Esophagus muscularis mucosa (tissue), 4 donors: ENCODE measurements around the gene LYPD1. TPM values are rescaled to one million over a fixed set of nuclear protein-coding genes. Genes with fewer than 3 reads are reported as not detected.

Source experiments
- DNase-seq: peaks from one replicate; pipeline ENCODE4 v3.0.0-alpha.2; 2017; ENCODE audit errors: extremely low spot score
- H3K27ac ChIP-seq, 4 donors: fragments of 200-600 bp; sonication (generic); replicated peaks in 1 of 4; 1 replicate in 3 of 4; 2 replicates in 1 of 4; pipeline ENCODE4 v1.5.1; 2016 to 2019; ENCODE audit warnings: mild to moderate bottlenecking in 1 of 4
- H3K27me3 ChIP-seq, 4 donors: fragments of 200-600 bp; sonication (generic); one replicate each; pipeline versions ENCODE4 v1.5.1 to v1.6.0; 2016 to 2019
- H3K36me3 ChIP-seq, 4 donors: fragments of 200-600 bp; sonication (generic); one replicate each; pipeline ENCODE4 v1.5.1; 2016 to 2019
- H3K4me1 ChIP-seq, 4 donors: fragments of 200-600 bp; sonication (generic); one replicate each; pipeline ENCODE4 v1.5.1; 2016 to 2019
- H3K4me3 ChIP-seq, 4 donors: fragments of 200-600 bp; sonication (generic); 1 replicate in 2 of 4; 2 replicates in 2 of 4; pipeline ENCODE4 v1.5.1; 2016 to 2019; ENCODE audit warnings: mild to moderate bottlenecking in 4 of 4, moderate library complexity in 1 of 4
- H3K9me3 ChIP-seq, 4 donors: fragments of 200-600 bp; sonication (generic); 1 replicate in 3 of 4; 2 replicates in 1 of 4; pipeline ENCODE4 v1.5.1; 2016 to 2019
- EP300 ChIP-seq: sonication (generic); formaldehyde crosslinking; IDR thresholded peaks from one replicate; pipeline ENCODE4 v1.6.1; 2017; ENCODE audit warnings: antibody characterized with exemption
- POLR2A ChIP-seq: fragments of 450-650 bp; IDR thresholded peaks from one replicate; pipeline ENCODE4 v1.6.1; 2017; ENCODE audit warnings: antibody characterized with exemption, moderate library complexity, mild to moderate bottlenecking, low read depth
- POLR2AphosphoS5 ChIP-seq, 2 donors: sonication (generic); formaldehyde crosslinking; IDR thresholded peaks; one replicate each; pipeline ENCODE4 v1.6.1; 2017; ENCODE audit warnings: antibody characterized with exemption in 2 of 2
- WGBS: methylation state at CpG from one replicate; pipeline ENCODE4 v1.1.5; 2018; 5-methylcytosine and 5-hydroxymethylcytosine counted together
- intact Hi-C: fragments of 100-400 bp; cut with DNase I; formaldehyde crosslinking; loops from one replicate; pipeline ENCODE4 v1.15.1; 2023
- total RNA-seq, 4 donors: library from RNA; depleted of rRNA; stranded (reverse); fragments of >200 nt; gene quantifications; one replicate each; pipeline versions ENCODE4 v1.1.0 to v1.2.1, GENCODE V29; 2016
- TF ChIP-seq, protein P1 (sequence below), 3 experiments: fragments of 200-600 bp in 2 of 3; fragments of 450-650 bp in 1 of 3; sonication (generic) in 2 of 3; IDR thresholded peaks; one replicate each; pipeline ENCODE4 v1.5.1; 2017 to 2019; ENCODE audit warnings: antibody characterized with exemption in 3 of 3, mild to moderate bottlenecking in 2 of 3, moderate library complexity in 1 of 3

Gene LYPD1
- total RNA-seq, 4 donors from 2014 or later = 0.66 to 5.4 (median 0.71) TPM; not detected in 1

DNA sequence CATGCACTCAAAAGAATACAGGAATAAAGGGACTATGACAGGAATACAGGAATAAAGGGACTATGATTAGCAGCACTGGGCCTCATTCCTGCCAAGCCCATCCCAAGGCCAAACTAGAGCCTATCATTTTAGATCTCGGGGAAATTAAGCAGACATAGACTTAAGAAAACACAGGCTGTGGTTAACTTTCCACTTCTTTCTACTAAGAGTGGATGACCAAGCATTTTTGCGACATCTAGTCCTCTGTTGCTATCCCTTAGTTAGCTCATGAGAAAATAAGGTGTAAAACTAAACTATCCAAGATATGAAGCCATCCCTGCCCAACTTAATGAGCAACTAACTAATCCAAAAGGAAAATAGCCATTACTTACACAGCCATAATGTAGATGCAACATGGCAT lies 5.9 kb downstream of the LYPD1 start:
- no peak overlapping the region for H3K4me3 ChIP-seq
- no peak overlapping the region for H3K27ac ChIP-seq
- intact Hi-C loops = no loop called here
- peaks cover 6 to 9% (median 8%) of the 10 kb centered on the region in 4 donors for H3K4me1 ChIP-seq
- DNase-seq = no peak
- H3K27me3 ChIP-seq = peaks cover 0 to 39% (median 11%) of the 10 kb centered on the region in 4 donors
- no peaks in the 10 kb centered on the region for H3K36me3 ChIP-seq
- TF ChIP-seq, protein P1, sequence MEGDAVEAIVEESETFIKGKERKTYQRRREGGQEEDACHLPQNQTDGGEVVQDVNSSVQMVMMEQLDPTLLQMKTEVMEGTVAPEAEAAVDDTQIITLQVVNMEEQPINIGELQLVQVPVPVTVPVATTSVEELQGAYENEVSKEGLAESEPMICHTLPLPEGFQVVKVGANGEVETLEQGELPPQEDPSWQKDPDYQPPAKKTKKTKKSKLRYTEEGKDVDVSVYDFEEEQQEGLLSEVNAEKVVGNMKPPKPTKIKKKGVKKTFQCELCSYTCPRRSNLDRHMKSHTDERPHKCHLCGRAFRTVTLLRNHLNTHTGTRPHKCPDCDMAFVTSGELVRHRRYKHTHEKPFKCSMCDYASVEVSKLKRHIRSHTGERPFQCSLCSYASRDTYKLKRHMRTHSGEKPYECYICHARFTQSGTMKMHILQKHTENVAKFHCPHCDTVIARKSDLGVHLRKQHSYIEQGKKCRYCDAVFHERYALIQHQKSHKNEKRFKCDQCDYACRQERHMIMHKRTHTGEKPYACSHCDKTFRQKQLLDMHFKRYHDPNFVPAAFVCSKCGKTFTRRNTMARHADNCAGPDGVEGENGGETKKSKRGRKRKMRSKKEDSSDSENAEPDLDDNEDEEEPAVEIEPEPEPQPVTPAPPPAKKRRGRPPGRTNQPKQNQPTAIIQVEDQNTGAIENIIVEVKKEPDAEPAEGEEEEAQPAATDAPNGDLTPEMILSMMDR (IDR thresholded peaks at IDR 0.05) = no peak
- no peak for TF ChIP-seq POLR2AphosphoS5 (IDR thresholded peaks at IDR 0.05)
- no peak for TF ChIP-seq EP300
- TF ChIP-seq POLR2A = no peak
- 66% methylated on average over 2 of the region's 2 CpGs for WGBS
- no peaks in the 10 kb centered on the region for H3K9me3 ChIP-seq

DNA sequence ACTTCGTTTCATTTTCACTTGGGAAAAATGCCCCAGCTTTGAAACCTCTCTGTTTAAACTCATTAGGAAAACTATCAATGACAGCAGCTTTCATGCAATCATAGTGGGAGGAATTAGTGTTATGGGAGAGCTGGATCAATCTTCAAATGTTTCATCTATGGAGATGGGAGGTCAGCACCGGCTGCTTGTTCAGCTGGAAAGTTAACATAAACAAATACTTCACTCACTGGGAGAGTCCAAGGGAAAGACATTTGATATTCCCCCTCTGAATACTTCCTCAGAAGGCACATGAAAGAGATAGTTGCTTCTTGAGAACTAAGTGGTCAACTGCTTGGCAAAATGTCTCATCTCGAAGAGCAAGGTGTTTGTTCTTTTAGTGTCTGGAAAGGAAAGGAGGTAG lies 7.3 kb downstream of the LYPD1 start:
- intact Hi-C loops = no loop called here
- Histone ChIP-seq H3K27me3 (peaks cover 0 to 25% (median 0%) of the 10 kb centered on the region in 4 donors), H3K4me1 (no peaks in the 10 kb centered on the region), H3K4me3 (no peak overlapping the region), H3K9me3 (no peaks in the 10 kb centered on the region), H3K36me3 (no peaks in the 10 kb centered on the region), H3K27ac (no peak overlapping the region)
- TF ChIP-seq POLR2AphosphoS5 (IDR thresholded peaks at IDR 0.05) (no peak), POLR2A (no peak), EP300 (no peak)
- TF ChIP-seq, protein P1 (IDR thresholded peaks at IDR 0.05) = no peak
- WGBS = 31% methylated on average over 3 of the region's 3 CpGs
- no peak for DNase-seq

DNA sequence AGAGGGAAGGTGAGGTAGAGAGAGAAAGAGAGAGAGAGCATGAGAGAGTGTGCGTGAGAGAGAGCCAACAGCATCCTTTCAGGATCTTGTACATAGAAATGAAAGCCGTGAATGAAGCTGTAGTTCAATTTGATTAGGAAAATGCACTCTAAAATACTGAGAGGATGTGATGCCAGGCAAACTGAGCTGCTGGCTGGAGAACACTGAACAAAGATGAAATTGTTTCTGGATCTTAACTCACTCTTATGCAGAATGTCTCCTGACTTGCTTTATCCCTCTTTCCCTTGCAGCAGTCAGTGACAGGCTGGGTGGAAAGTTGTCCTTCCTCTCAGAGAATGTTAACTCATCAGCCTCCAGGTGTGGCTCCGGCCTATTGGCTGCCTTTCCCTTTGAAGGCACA lies 10.7 kb downstream of the LYPD1 start:
- H3K4me3 ChIP-seq = no peak overlapping the region
- intact Hi-C loops = no loop called here

DNA sequence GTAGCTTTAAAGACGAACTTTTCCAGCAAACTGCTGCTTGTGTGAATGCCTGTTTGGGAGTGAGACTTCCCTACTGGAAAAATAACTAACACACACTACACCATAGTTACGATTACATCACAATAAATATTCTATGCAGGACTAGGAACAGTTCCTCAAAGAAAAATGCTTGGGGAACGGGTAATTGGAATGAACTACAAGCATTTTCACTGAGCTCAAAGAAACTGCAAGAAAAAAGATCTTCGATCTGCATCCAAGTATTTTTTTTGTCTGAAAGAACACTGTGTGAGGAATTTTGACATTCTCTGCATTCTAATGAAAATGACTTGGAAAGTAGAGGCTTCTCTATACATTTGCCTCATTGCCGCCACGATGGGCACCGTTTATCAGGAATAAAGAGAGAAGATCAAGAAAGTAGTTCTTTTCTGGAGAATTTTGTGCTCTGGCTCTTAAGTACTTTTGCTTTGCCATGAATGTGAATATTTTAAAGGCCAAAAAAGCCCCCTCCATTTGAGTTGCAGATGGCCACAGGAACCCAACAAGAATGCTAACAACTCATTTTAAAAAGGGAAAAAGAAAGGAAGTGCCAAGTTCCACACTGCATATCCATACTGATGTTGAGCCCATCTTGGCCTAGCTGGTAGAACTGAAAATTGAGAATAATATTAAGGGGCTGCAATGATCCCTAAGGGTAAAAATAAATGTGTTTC lies 13.6 kb downstream of the LYPD1 start:
- DNase-seq = no peak
- Histone ChIP-seq H3K27ac (no peak overlapping the region), H3K4me3 (no peak overlapping the region), H3K9me3 (no peaks in the 10 kb centered on the region), H3K27me3 (peaks cover 0 to 10% (median 0%) of the 10 kb centered on the region in 4 donors), H3K4me1 (no peaks in the 10 kb centered on the region), H3K36me3 (no peaks in the 10 kb centered on the region)
- TF ChIP-seq POLR2AphosphoS5 (IDR thresholded peaks at IDR 0.05) (no peak), EP300 (no peak), POLR2A (no peak)
- TF ChIP-seq, protein P1 (IDR thresholded peaks at IDR 0.05) = no peak
- WGBS = 55% methylated on average over 7 of the region's 7 CpGs
- intact Hi-C loops = no loop called here

More for the DNA sequence above, 10.7 kb downstream of the LYPD1 start:
- Histone ChIP-seq H3K36me3 (no peaks in the 10 kb centered on the region), H3K27ac (no peak overlapping the region), H3K4me1 (no peaks in the 10 kb centered on the region), H3K27me3 (peaks cover 0 to 11% (median 0%) of the 10 kb centered on the region in 4 donors), H3K9me3 (no peaks in the 10 kb centered on the region)
- TF ChIP-seq POLR2A (no peak), EP300 (no peak), POLR2AphosphoS5 (IDR thresholded peaks at IDR 0.05) (no peak)
- DNase-seq = no peak
- 75% methylated on average over 3 of the region's 3 CpGs for WGBS

DNA sequence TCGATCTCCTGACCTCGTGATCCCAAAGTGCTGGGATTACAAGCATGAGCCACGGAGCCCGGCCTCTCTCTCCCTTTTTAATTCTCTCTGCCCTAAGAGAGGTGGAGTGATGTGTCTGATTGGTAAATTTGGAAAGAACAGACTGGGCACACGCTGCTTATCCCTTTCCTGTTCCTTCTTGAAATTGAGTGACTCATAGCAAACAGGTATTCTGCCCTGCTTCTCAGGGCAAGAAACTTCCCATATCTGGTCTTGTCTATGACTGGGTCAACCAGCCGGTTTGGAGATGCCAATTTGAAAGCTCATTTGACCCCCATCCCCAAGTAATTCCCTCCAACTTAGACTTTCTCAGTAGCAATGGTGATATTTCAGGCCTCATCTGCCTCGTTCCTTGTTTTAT lies 15.0 kb downstream of the LYPD1 start:
- no peaks in the 10 kb centered on the region for H3K9me3 ChIP-seq
- 93% methylated on average over 7 of the region's 7 CpGs for WGBS
- no peaks in the 10 kb centered on the region for H3K27me3 ChIP-seq
- TF ChIP-seq POLR2AphosphoS5 (IDR thresholded peaks at IDR 0.05) = no peak
- TF ChIP-seq POLR2A = no peak
- TF ChIP-seq, protein P1 (IDR thresholded peaks at IDR 0.05) = no peak
- TF ChIP-seq EP300 = no peak
- no peak overlapping the region for H3K27ac ChIP-seq
- no peaks in the 10 kb centered on the region for H3K36me3 ChIP-seq
- intact Hi-C loops = no loop called here
- no peaks in the 10 kb centered on the region for H3K4me1 ChIP-seq
- H3K4me3 ChIP-seq = no peak overlapping the region
- DNase-seq = no peak
